ENCODE data around the gene IL17B.

DNA sequence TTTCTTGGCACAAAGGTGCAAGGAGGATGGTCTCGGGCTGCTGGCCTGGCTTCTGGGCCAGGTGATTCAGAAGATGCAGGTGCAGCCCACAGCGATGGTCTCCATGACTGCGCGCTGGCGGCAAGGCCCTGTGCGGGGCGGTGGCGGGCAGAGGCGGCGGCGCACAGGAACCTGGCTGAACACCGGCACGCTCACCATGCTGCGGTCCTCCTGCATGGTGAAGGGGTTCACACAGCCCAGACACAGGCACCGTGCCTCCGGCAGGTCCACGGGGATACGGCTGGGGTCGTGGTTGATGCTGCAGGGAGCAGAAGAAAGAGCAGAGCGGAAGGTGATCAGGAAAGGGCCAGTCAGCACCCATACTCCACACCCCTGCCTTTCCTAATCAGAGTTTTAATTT, 4.8 kb downstream of the IL17B start:
- TF ChIP-seq CTCF (conservative IDR thresholded peaks at IDR 0.05) (no peak), ZFX (IDR thresholded peaks at IDR 0.05) (no peak)
